Stimulated activated CD4-positive, alpha-beta T cell treated with anti-CD3 and anti-CD28 coated beads, Interleukin-15, amount 100 ng/mL, for 1 hour (primary cell): Measurements from ENCODE around the gene TRIM16.
"Not testable (repeated sequence)": the region's sequence is repeated elsewhere in the genome, so short reads cannot be mapped to it uniquely, and the experiment has no call there.

Experiments
- DNase-seq, 2 donors: peaks; one replicate each; pipeline ENCODE4 v3.0.0-alpha.2; 2020; ENCODE audit warnings: low read depth in 1 of 2, low spot score in 1 of 2

The TRIM16 gene

DNA sequence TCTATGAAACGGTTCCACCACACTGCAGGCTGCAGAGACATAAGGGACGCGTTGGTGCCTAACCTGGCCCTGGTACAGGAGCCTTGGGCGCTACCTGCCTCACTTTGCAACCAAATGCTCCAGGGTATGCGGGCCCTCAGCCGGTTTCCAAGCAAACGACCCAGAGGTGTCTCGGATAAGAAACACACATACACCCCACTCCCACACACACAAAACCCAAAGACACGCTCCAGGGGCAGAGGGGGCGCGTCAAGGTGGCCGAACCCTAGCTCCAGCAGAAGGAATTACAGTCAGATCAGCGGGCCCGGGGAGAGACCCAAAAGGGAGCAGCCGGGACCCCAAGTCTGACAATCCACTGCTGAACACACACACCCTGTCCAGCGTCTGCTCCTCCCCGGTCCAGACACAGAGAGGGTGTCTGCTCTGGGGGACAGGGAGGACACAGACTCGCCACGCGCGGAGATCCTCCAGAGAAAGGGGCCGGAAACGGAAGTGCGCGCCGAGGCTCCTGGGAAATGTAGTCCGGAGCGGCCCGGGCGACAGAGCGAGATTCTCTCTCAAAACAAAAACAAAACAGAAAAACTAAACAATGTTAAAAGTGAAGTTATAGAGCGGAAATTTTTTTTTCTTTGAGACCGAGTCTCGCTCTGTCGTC lies at the start of gene TRIM16:
Gene TRIM16 (minus strand): TSS at position 488 of the 655 bp plus-strand sequence. CDS start 32,702 bp downstream, outside the sequence.
- DNase-seq: peak; percentile 40 to 71

- DNase-seq: not testable (repeated sequence)
Observed at GRCh38 chr17:15733174-15733789, 49.2 kb upstream of the TRIM16 start.

DNA sequence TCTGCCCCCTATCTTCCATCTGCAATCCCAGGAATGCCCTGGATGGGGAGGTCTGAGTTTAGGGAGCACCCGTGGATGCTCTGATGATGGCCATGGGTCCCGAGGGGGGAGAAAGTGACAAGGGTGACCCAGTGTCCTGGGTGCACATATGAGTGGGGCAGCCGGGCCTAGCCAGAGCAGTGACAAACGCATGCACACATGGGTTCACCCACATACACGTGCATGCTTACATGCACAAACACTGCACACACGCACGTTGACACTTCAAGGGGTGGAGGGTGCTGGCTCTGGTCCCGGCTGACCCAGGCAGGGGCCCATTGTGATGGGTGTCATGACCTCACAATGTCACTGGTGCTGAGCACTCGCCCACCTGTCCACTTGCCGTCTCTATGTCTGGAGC lies 47.8 kb upstream of the TRIM16 start, which contains the start of gene TBC1D26:
Gene TBC1D26 (plus strand): TSS at position 384 of the 400 bp plus-strand sequence. CDS start 3,066 bp downstream, outside the sequence.
- not testable (repeated sequence) for DNase-seq

DNA sequence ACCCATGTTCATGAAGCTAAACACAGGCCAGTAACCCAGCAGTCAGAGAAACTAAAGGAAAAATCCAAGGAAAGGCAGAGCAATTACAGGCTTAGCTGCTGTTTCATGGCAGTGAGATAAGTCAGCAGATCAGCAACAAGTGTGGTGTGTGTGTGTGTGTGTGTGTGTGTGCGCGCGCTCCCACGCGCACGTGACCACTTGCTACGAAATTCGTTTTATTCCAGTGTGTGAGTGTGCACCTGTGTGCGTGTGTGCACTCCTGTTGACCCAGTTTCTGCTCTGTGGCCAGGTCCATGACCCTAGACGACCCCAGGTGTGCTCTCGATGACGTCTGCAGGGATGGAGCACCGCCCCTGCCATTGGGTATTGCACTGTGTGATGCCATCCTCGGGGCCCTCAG lies 46.4 kb upstream of the TRIM16 start:
- DNase-seq: not testable (repeated sequence)

GRCh38 chr17:15716601-15717563 lies 32.8 kb upstream of the TRIM16 start:
- DNase-seq: not testable (repeated sequence)

GRCh38 chr17:15708879-15709278 lies 24.8 kb upstream of the TRIM16 start:
- not testable (repeated sequence) for DNase-seq

- not testable (repeated sequence) for DNase-seq
Observed at GRCh38 chr17:15704813-15705212, 20.7 kb upstream of the TRIM16 start.

GRCh38 chr17:15704239-15704638 lies 20.1 kb upstream of the TRIM16 start:
- not testable (repeated sequence) for DNase-seq

DNA sequence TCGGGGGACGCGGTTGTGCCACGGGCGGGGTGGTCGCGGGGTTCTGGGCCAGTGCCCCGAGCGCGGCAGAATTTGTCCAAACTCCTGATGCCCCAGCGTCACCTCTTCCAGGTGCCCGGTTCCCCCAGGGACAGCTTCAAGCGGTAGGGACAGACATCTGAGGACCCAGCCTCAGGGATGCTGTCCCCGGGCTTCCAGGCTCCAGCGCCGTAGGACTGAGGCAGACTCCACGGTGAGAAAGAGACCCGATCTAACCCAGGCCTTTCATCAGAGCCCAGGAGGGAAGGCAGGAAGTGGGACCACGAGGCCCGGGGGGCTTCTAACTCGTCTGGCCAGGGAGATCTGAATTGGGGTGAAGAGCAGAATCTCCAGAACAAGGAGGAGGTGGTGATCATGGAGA lies 15.8 kb upstream of the TRIM16 start:
- not testable (repeated sequence) for DNase-seq

- DNase-seq: peak; percentile 86 to 90
Observed at GRCh38 chr17:15699413-15699924, 15.4 kb upstream of the TRIM16 start, which contains the start of gene ZNF286A. ZNF286A (plus strand) TSS chr17:15699752; CDS start chr17:15700330, 578 bp downstream.

GRCh38 chr17:15698967-15699366 lies 14.9 kb upstream of the TRIM16 start:
- not testable (repeated sequence) for DNase-seq

DNA sequence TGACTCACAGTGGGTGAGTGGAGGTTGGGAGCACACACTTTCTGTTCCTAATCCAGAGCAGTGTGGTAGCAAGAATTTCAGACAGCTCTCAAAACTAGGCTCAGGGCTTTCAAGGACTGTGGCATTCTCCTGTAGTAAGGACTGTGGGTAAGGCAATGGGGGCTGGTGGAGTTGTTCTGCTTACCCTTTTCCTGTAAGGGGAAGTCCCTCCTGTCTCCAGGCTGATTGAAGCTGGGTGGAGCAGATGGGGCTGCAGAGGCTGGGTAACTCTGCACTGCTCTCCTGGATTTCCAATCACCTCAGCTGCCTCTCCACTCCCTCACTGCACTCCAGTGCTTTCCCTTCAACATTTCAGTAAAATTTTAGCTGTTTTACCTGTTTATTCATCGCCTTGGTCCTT lies 3.4 kb upstream of the TRIM16 start:
- not testable (repeated sequence) for DNase-seq

DNA sequence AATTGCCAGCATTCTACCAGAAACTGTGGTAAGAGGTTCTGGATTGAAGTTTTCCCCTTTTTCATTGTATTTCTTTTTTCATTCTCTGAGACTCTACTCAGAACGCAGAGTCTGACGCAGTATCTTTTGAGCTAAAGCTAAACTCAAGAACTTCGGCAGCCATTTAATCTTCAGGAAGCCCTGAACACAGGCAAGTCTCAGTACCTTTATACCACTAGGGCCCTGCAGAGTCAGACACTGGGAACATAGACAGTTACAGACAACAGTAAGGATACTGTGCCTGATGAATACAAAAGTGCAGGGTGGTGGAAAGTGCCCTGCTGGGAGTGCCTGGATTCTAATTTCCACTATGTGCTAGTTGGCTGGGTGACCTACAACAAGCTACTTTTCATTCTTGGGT lies 976 bp downstream of the TRIM16 start:
- DNase-seq: not testable (repeated sequence)

- DNase-seq: not testable (repeated sequence)
Observed at GRCh38 chr17:15675991-15676390, 8.1 kb downstream of the TRIM16 start.

- not testable (repeated sequence) for DNase-seq
Observed at GRCh38 chr17:15674640-15675039, 9.5 kb downstream of the TRIM16 start.

DNA sequence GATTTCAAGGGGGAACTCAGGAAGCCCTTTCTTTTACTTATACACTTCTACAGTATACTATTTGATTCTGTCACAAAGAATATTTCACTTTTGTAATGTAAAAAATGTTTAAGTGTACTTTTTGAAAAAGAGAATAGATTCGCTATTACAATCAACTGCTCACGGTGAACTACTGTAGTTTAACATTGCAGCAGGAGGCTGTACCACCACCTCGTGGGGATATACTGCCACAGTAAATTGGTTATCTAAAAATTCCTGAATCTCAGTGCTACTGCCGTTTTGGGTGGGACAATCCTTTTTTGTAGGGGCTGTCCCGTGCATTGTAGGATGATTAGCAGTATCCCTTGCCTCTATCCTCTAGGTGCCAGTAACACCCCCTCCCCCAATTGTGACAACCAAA lies 14.6 kb downstream of the TRIM16 start:
- DNase-seq: not testable (repeated sequence)

- DNase-seq: no peak
Observed at GRCh38 chr17:15663691-15664090, 20.4 kb downstream of the TRIM16 start.

- no peak for DNase-seq
Observed at GRCh38 chr17:15663176-15663575, 20.9 kb downstream of the TRIM16 start.

DNA sequence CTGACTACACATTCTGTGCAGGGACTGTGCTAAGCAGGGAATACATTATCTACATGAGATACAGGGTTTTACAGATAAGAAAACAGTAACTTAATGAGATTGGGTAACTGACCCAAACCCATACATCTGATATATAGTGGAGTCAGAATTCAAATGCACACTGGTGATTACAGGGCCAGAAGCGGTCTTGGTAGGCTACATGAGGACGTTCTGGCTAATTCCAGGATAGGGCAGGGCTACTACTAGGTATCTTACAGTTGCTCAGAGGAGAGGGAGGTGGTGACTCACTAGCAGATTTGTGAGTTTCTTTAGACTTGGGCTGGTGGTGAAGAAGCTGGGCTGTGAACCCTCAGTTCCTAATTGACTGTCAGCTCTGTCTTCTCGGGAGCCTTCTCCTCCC lies 21.4 kb downstream of the TRIM16 start:
- DNase-seq: no peak

DNA sequence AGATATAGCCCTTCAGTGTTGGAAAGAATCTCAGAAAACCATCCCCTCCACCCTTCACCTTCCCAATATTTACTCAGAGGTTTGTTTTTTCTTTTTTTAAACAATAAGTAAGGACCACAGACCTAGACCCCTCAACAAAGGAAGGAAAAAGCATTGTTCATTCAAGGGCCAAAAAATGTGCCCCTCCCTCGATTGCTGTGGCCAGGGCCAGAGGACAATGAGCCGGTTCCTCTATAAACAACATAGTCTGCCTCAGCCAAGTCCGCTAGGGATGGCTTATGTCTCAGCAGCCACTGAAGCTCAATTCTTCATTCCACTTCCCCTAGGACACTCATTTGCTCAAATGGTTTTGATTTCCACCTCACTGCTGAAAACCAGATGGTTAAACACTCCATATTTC lies 24.0 kb downstream of the TRIM16 start:
- DNase-seq: no peak

DNA sequence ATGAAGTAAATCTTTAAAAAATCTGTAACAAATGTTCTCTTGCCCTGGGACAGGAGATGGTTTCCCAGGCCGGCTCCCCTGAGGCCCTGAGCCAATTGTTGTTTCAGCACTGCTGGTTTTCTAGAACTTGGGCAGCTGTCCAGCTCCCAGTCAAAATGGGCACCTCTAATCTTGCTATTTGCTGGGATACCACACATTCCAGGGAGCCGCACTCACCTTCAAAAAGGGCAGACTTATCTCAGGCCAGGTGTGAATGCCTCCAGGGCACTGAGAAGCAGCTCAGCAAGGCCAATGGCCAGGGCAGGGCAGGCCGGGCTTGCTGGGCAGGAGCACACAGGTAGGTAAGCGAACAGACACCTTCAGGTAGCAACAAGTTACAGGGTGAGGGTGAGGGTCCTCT lies 24.4 kb downstream of the TRIM16 start:
- DNase-seq: no peak
